Measurements from ENCODE around the gene ZNF275.

ZNF275 gene

DNA sequence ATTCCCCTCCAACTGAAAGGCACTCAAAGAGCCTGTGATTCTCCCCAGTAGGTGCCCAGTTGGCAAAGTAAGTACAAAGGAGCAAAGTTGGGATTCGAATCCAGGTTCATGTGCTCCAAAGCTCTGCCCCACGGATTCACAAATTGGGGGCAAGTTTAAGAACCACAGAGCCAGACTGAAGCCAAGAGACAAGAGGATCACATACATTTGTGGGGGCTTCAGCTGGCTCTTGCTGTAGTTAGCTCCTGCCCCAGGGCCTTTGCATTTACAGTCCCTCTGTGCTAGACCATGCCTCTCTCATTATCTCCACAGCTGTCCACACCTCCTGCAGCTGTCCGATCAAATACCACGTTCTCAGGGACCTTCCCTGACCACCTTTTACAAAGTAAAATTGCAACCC is 31.2 kb upstream of the ZNF275 start:
- no peak for ATAC-seq
- no peak for TF ChIP-seq OSR1 (CRISPR knock-in tag; IDR thresholded peaks at IDR 0.05)
- TF ChIP-seq TOX (CRISPR knock-in tag; IDR thresholded peaks at IDR 0.05; ENCODE audit: borderline replicate concordance) = no peak
- TF ChIP-seq ZNF70 (CRISPR knock-in tag; IDR thresholded peaks at IDR 0.05) = no peak
- TF ChIP-seq SNAI2 (CRISPR knock-in tag; IDR thresholded peaks at IDR 0.05) = no peak
- TF ChIP-seq ESRRG (CRISPR knock-in tag; IDR thresholded peaks at IDR 0.05) = no peak
- no peak for TF ChIP-seq ZNF8 (CRISPR knock-in tag; IDR thresholded peaks at IDR 0.05)
- TF ChIP-seq BACH2 (CRISPR knock-in tag; IDR thresholded peaks at IDR 0.05; ENCODE audit: borderline replicate concordance) = no peak
- no peak for TF ChIP-seq CSDC2 (CRISPR knock-in tag; IDR thresholded peaks at IDR 0.05)
- TF ChIP-seq, protein P1, sequence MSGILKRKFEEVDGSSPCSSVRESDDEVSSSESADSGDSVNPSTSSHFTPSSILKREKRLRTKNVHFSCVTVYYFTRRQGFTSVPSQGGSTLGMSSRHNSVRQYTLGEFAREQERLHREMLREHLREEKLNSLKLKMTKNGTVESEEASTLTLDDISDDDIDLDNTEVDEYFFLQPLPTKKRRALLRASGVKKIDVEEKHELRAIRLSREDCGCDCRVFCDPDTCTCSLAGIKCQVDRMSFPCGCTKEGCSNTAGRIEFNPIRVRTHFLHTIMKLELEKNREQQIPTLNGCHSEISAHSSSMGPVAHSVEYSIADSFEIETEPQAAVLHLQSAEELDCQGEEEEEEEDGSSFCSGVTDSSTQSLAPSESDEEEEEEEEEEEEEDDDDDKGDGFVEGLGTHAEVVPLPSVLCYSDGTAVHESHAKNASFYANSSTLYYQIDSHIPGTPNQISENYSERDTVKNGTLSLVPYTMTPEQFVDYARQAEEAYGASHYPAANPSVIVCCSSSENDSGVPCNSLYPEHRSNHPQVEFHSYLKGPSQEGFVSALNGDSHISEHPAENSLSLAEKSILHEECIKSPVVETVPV (CRISPR knock-in tag; IDR thresholded peaks at IDR 0.05) = no peak
- no peak for TF ChIP-seq GLIS3 (CRISPR knock-in tag; IDR thresholded peaks at IDR 0.05)
- TF ChIP-seq TCF4 (CRISPR knock-in tag; IDR thresholded peaks at IDR 0.05; ENCODE audit: borderline replicate concordance) = no peak
- TF ChIP-seq ZFP3 (CRISPR knock-in tag; IDR thresholded peaks at IDR 0.05) = no peak
- TF ChIP-seq, protein P2, sequence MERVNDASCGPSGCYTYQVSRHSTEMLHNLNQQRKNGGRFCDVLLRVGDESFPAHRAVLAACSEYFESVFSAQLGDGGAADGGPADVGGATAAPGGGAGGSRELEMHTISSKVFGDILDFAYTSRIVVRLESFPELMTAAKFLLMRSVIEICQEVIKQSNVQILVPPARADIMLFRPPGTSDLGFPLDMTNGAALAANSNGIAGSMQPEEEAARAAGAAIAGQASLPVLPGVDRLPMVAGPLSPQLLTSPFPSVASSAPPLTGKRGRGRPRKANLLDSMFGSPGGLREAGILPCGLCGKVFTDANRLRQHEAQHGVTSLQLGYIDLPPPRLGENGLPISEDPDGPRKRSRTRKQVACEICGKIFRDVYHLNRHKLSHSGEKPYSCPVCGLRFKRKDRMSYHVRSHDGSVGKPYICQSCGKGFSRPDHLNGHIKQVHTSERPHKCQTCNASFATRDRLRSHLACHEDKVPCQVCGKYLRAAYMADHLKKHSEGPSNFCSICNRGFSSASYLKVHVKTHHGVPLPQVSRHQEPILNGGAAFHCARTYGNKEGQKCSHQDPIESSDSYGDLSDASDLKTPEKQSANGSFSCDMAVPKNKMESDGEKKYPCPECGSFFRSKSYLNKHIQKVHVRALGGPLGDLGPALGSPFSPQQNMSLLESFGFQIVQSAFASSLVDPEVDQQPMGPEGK (CRISPR knock-in tag; IDR thresholded peaks at IDR 0.05; ENCODE audit: borderline replicate concordance) = no peak
- TF ChIP-seq, protein P3, sequence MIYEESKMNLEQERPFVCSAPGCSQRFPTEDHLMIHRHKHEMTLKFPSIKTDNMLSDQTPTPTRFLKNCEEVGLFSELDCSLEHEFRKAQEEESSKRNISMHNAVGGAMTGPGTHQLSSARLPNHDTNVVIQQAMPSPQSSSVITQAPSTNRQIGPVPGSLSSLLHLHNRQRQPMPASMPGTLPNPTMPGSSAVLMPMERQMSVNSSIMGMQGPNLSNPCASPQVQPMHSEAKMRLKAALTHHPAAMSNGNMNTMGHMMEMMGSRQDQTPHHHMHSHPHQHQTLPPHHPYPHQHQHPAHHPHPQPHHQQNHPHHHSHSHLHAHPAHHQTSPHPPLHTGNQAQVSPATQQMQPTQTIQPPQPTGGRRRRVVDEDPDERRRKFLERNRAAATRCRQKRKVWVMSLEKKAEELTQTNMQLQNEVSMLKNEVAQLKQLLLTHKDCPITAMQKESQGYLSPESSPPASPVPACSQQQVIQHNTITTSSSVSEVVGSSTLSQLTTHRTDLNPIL (CRISPR knock-in tag; IDR thresholded peaks at IDR 0.05; ENCODE audit: low read depth) = no peak
- no peak for TF ChIP-seq ZFP30 (CRISPR knock-in tag; IDR thresholded peaks at IDR 0.05)
- TF ChIP-seq PPARA (CRISPR knock-in tag; IDR thresholded peaks at IDR 0.05; ENCODE audit: borderline replicate concordance) = no peak
- no peak for TF ChIP-seq RARB (CRISPR knock-in tag; IDR thresholded peaks at IDR 0.05)
- no peak for TF ChIP-seq ZNF565 (CRISPR knock-in tag; conservative IDR thresholded peaks at IDR 0.05; ENCODE audit: low read depth)
- no peak for TF ChIP-seq ZC3H10 (CRISPR knock-in tag; IDR thresholded peaks at IDR 0.05)

DNA sequence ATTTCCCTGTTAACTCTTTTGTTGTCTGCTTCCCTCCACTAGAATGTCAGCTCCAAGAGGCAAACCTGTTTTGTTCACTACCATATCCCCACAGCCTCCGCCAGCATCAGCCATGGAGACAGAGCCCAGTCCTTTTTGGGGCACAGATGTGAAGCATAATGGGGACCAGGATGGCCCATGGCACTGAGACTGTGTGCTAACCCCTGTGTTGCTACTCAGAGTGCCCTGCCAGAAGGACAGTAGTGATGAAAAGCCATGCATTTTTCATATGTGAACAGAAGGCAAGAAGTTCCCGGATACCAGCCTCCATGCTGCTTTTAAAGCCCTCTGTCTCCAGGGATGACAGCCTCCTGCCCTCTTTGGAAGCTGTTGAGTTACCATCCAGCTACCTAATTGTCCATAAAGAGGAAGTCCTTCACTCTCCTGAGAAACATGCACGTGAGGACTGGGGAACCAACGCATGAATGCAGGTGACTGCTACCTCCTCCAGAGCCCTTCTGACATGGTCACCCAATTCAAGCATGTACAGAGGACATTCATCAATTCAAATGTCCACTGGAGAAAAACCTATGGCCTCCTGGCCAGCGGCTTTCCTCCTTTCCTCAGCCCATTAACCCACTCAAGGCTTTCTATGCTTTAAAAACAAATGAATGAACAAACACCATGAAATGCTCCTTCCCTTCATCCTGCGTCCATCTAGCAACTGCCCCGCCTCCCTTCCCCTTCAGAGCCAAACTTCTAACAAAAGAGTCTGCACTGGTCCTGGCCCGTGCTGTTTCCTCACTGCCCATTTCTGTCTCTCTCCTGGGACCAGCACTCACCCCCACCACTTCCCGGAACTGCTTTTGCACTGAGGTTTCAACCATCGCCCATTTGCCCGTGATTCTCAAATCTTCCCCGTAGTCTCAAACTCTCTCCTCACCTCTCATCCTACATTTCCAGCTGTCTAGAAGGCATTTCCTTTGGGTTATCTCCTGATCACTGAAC is 30.4 kb upstream of the ZNF275 start:
- no peak for TF ChIP-seq ZNF565 (CRISPR knock-in tag; conservative IDR thresholded peaks at IDR 0.05; ENCODE audit: low read depth)
- TF ChIP-seq ZFP3 (CRISPR knock-in tag; IDR thresholded peaks at IDR 0.05) = no peak
- no peak for TF ChIP-seq PPARA (CRISPR knock-in tag; IDR thresholded peaks at IDR 0.05; ENCODE audit: borderline replicate concordance)
- no peak for TF ChIP-seq GLIS3 (CRISPR knock-in tag; IDR thresholded peaks at IDR 0.05)
- TF ChIP-seq ZNF70 (CRISPR knock-in tag; IDR thresholded peaks at IDR 0.05) = no peak
- TF ChIP-seq, protein P4, sequence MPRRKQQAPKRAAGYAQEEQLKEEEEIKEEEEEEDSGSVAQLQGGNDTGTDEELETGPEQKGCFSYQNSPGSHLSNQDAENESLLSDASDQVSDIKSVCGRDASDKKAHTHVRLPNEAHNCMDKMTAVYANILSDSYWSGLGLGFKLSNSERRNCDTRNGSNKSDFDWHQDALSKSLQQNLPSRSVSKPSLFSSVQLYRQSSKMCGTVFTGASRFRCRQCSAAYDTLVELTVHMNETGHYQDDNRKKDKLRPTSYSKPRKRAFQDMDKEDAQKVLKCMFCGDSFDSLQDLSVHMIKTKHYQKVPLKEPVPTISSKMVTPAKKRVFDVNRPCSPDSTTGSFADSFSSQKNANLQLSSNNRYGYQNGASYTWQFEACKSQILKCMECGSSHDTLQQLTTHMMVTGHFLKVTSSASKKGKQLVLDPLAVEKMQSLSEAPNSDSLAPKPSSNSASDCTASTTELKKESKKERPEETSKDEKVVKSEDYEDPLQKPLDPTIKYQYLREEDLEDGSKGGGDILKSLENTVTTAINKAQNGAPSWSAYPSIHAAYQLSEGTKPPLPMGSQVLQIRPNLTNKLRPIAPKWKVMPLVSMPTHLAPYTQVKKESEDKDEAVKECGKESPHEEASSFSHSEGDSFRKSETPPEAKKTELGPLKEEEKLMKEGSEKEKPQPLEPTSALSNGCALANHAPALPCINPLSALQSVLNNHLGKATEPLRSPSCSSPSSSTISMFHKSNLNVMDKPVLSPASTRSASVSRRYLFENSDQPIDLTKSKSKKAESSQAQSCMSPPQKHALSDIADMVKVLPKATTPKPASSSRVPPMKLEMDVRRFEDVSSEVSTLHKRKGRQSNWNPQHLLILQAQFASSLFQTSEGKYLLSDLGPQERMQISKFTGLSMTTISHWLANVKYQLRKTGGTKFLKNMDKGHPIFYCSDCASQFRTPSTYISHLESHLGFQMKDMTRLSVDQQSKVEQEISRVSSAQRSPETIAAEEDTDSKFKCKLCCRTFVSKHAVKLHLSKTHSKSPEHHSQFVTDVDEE (CRISPR knock-in tag; IDR thresholded peaks at IDR 0.05) = no peak
- no peak for TF ChIP-seq BACH2 (CRISPR knock-in tag; IDR thresholded peaks at IDR 0.05; ENCODE audit: borderline replicate concordance)
- TF ChIP-seq, protein P1 (CRISPR knock-in tag; IDR thresholded peaks at IDR 0.05) = no peak
- TF ChIP-seq, protein P2 (CRISPR knock-in tag; IDR thresholded peaks at IDR 0.05; ENCODE audit: borderline replicate concordance) = no peak
- TF ChIP-seq, protein P3 (CRISPR knock-in tag; IDR thresholded peaks at IDR 0.05; ENCODE audit: low read depth) = no peak
- TF ChIP-seq ZFP30 (CRISPR knock-in tag; IDR thresholded peaks at IDR 0.05) = no peak
- no peak for TF ChIP-seq ARNTL (CRISPR knock-in tag; IDR thresholded peaks at IDR 0.05; ENCODE audit: borderline replicate concordance, low read depth)
- no peak for TF ChIP-seq ESRRG (CRISPR knock-in tag; IDR thresholded peaks at IDR 0.05)
- TF ChIP-seq CSDC2 (CRISPR knock-in tag; IDR thresholded peaks at IDR 0.05) = no peak
- no peak for TF ChIP-seq ZC3H10 (CRISPR knock-in tag; IDR thresholded peaks at IDR 0.05)
- TF ChIP-seq ZNF8 (CRISPR knock-in tag; IDR thresholded peaks at IDR 0.05) = no peak
- TF ChIP-seq SNAI2 (CRISPR knock-in tag; IDR thresholded peaks at IDR 0.05) = no peak
- ATAC-seq = no peak
